Measurements from ENCODE around the gene FAM131C. TPM values are rescaled to one million over a fixed set of nuclear protein-coding genes. Genes with fewer than 3 reads are reported as not detected.
"Not testable (repeated sequence)": the region's sequence is repeated elsewhere in the genome, so short reads cannot be mapped to it uniquely, and the experiment has no call there.

FAM131C gene
- total and polyA plus RNA-seq, 2 donors (not counting 1 experiment from before 2014, with no cell fraction given), result 0.34 to 0.50 TPM

DNA sequence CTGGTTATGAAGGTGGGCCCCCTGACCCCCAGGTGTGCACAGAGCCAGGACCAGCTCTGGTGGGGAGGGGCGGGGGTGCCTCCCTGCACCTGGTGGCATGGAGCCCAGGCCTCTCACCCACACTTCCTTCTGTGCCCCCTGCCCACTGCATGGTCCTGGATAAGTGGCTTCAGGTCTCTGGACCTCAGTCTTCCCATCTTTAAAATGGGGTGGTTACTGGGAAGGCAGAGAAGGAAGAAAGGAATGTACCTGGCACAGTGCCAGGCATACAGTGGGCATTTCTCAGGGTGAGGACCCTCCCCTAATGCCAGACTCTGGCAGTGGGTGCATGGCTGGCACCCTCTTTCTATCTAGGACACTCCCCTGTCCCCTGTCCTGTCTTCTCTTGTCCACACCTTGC, 44.2 kb downstream of the FAM131C start:
- H3K4me2 ChIP-seq (ENCODE audit: extremely low read depth, insufficient read depth, low read length), result no peak overlapping the region
- no peaks in the 10 kb centered on the region for H4K20me1 ChIP-seq (ENCODE audit: control insufficient read depth, extremely low read depth, insufficient read depth, low read length)
- no peak overlapping the region for H3K27ac ChIP-seq (ENCODE audit: insufficient read depth, low read length)
- no peak for DNase-seq (ENCODE audit: low read depth in 2 of 2)
- no peaks in the 10 kb centered on the region for H3K36me3 ChIP-seq (ENCODE audit: control insufficient read depth, insufficient read depth, low read length)
- no peak for TF ChIP-seq EZH2 (IDR thresholded peaks at IDR 0.05; ENCODE audit: low read length, missing control alignments)
- TF ChIP-seq, protein P1, sequence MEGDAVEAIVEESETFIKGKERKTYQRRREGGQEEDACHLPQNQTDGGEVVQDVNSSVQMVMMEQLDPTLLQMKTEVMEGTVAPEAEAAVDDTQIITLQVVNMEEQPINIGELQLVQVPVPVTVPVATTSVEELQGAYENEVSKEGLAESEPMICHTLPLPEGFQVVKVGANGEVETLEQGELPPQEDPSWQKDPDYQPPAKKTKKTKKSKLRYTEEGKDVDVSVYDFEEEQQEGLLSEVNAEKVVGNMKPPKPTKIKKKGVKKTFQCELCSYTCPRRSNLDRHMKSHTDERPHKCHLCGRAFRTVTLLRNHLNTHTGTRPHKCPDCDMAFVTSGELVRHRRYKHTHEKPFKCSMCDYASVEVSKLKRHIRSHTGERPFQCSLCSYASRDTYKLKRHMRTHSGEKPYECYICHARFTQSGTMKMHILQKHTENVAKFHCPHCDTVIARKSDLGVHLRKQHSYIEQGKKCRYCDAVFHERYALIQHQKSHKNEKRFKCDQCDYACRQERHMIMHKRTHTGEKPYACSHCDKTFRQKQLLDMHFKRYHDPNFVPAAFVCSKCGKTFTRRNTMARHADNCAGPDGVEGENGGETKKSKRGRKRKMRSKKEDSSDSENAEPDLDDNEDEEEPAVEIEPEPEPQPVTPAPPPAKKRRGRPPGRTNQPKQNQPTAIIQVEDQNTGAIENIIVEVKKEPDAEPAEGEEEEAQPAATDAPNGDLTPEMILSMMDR (conservative IDR thresholded peaks at IDR 0.05 in 1 of 2, IDR thresholded peaks at IDR 0.05 in 1 of 2; ENCODE audit: low read depth in 1 of 2, low read length in 2 of 2), result no peak
- H3K79me2 ChIP-seq (ENCODE audit: control insufficient read depth, insufficient read depth, low read length), result no peaks in the 10 kb centered on the region
- no peak overlapping the region for H2AFZ ChIP-seq (ENCODE audit: low read length)
- H3K27me3 ChIP-seq (ENCODE audit: control insufficient read depth, insufficient read depth, low read length), result no peaks in the 10 kb centered on the region
- H3K4me3 ChIP-seq (replicated peaks in 1 of 4; ENCODE audit: control extremely low read depth in 1 of 4, insufficient read depth in 1 of 4, low read depth in 3 of 4, low read length in 4 of 4), result no peak overlapping the region
- no peaks in the 10 kb centered on the region for H3K9me3 ChIP-seq (ENCODE audit: control insufficient read depth, insufficient read depth, low read depth, low read length)
- H3K4me1 ChIP-seq (ENCODE audit: control insufficient read depth, extremely low read depth, insufficient read depth, low read length), result no peaks in the 10 kb centered on the region
- H3K9ac ChIP-seq (ENCODE audit: insufficient read depth, low read length), result no peak overlapping the region

DNA sequence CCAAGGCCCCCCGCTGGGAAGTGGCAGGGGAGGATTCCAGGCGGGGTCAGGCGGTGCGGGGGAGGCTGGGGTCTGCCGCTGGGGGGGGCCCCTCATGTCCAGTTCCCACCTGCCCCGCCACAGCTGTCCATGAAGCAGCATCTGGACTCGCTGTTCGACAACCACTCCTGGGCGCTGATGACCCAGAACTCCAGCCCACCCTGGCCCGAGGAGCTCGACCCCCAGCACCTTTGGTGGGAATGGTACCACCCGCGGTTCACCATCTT, 44.5 kb downstream of the FAM131C start:
- not testable (repeated sequence) for H3K9me3 ChIP-seq (ENCODE audit: control insufficient read depth, insufficient read depth, low read depth, low read length); H3K4me2 ChIP-seq (ENCODE audit: extremely low read depth, insufficient read depth, low read length); H3K27me3 ChIP-seq (ENCODE audit: control insufficient read depth, insufficient read depth, low read length); H3K27ac ChIP-seq (ENCODE audit: insufficient read depth, low read length); H3K4me1 ChIP-seq (ENCODE audit: control insufficient read depth, extremely low read depth, insufficient read depth, low read length); H2AFZ ChIP-seq (ENCODE audit: low read length); DNase-seq (ENCODE audit: low read depth in 2 of 2); H3K4me3 ChIP-seq (replicated peaks in 1 of 4; ENCODE audit: control extremely low read depth in 1 of 4, insufficient read depth in 1 of 4, low read depth in 3 of 4, low read length in 4 of 4); H3K36me3 ChIP-seq (ENCODE audit: control insufficient read depth, insufficient read depth, low read length); H3K9ac ChIP-seq (ENCODE audit: insufficient read depth, low read length); H3K79me2 ChIP-seq (ENCODE audit: control insufficient read depth, insufficient read depth, low read length); H4K20me1 ChIP-seq (ENCODE audit: control insufficient read depth, extremely low read depth, insufficient read depth, low read length)

DNA sequence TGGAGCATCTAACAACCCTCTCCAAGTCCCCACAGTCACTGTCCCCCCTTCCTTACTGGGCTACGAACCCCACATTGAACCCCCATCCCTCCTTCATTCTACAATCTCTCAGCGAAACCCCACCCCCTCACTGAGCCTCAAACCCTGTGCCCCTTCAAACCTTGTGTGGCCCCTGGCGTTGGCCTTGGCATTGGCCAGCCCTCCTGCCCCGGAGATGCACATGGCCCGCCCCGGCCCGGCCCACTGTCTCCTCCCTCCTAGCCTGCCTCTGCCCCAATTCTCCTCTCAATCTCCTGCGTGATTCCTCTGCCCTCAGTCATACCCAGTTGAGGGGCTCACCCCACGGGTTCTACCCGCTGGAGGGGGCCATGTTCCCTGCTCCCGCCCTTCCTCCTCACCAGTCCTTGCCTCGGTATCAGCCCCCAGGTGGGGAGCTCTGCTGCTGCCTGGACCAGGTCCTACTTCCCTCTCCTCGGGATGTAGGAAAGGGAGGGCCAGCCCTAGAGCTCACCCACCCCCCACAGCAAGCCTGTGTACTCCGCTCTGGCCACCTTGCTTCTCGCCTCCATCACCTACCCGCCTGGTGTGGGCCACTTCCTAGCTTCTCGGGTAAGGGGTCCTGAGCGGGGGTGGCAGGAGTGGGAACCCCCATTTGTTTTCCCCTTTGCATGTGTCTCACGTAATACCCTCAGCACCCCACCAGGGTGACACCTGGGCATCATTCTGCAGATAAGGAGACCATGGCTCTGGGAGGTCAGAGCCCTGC, 45.0 kb downstream of the FAM131C start:
- TF ChIP-seq, protein P1 (conservative IDR thresholded peaks at IDR 0.05 in 1 of 2, IDR thresholded peaks at IDR 0.05 in 1 of 2; ENCODE audit: low read depth in 1 of 2, low read length in 2 of 2), result no peak
- TF ChIP-seq EZH2 (IDR thresholded peaks at IDR 0.05; ENCODE audit: low read length, missing control alignments), result no peak
- H3K4me3 ChIP-seq (replicated peaks in 1 of 4; ENCODE audit: control extremely low read depth in 1 of 4, insufficient read depth in 1 of 4, low read depth in 3 of 4, low read length in 4 of 4), result no peak overlapping the region
- H3K27ac ChIP-seq (ENCODE audit: insufficient read depth, low read length), result no peak overlapping the region
- no peaks in the 10 kb centered on the region for H3K27me3 ChIP-seq (ENCODE audit: control insufficient read depth, insufficient read depth, low read length)
- no peak overlapping the region for H3K9ac ChIP-seq (ENCODE audit: insufficient read depth, low read length)
- no peaks in the 10 kb centered on the region for H3K4me1 ChIP-seq (ENCODE audit: control insufficient read depth, extremely low read depth, insufficient read depth, low read length)
- no peaks in the 10 kb centered on the region for H3K9me3 ChIP-seq (ENCODE audit: control insufficient read depth, insufficient read depth, low read depth, low read length)
- DNase-seq (ENCODE audit: low read depth in 2 of 2), result no peak
- H2AFZ ChIP-seq (ENCODE audit: low read length), result no peak overlapping the region
- no peaks in the 10 kb centered on the region for H3K79me2 ChIP-seq (ENCODE audit: control insufficient read depth, insufficient read depth, low read length)
- H4K20me1 ChIP-seq (ENCODE audit: control insufficient read depth, extremely low read depth, insufficient read depth, low read length), result no peaks in the 10 kb centered on the region
- H3K36me3 ChIP-seq (ENCODE audit: control insufficient read depth, insufficient read depth, low read length), result no peaks in the 10 kb centered on the region
- H3K4me2 ChIP-seq (ENCODE audit: extremely low read depth, insufficient read depth, low read length), result no peak overlapping the region

All from fibroblast of lung (primary cell).